ENCODE measurements around the gene BST2.

The BST2 gene

GRCh38 chr19:17394891-17395415, 10.5 kb downstream of the BST2 start:
- H3K27me3 ChIP-seq (ENCODE audit: insufficient read depth, poor library complexity, severe bottlenecking): peaks cover 2% of the 10 kb centered on the region
- H3K27ac ChIP-seq (replicated peaks): no peak overlapping the region
- peak; percentile 73 for TF ChIP-seq CTCF (IDR thresholded peaks at IDR 0.05; ENCODE audit: insufficient read depth, low read length)
- peak; percentile 49; the same call in 1 of the 2 replicates for TF ChIP-seq SPI1 (IDR thresholded peaks at IDR 0.05; ENCODE audit: borderline replicate concordance, low read depth)
- TF ChIP-seq GABPA (IDR thresholded peaks at IDR 0.05; ENCODE audit: low read depth): no peak
- peak; percentile 72 to 81 for DNase-seq (ENCODE audit: low read depth in 1 of 2, low spot score in 1 of 2)
- no peak overlapping the region for H3K4me3 ChIP-seq (replicated peaks; ENCODE audit: insufficient read depth, low read length)

- no peak for TF ChIP-seq REST (IDR thresholded peaks at IDR 0.05; ENCODE audit: insufficient replicate concordance, low read depth)
- TF ChIP-seq GABPA (IDR thresholded peaks at IDR 0.05; ENCODE audit: low read depth): no peak
- no peak for TF ChIP-seq POLR2AphosphoS5 (IDR thresholded peaks at IDR 0.05; ENCODE audit: low read depth)
- Histone ChIP-seq H3K27ac (replicated peaks) (no peak within 1 kb of the TSS), H3K27me3 (ENCODE audit: insufficient read depth, poor library complexity, severe bottlenecking) (peaks cover 3% of the 10 kb centered on the region), H3K4me3 (replicated peaks; ENCODE audit: insufficient read depth, low read length) (no peak within 1 kb of the TSS)
- DNase-seq (ENCODE audit: low read depth in 1 of 2, low spot score in 1 of 2): no peak
These were observed 11.5 kb downstream of the BST2 start, which contains the start of gene CCDC194 for GRCh38 chr19:17393914-17394313. Gene CCDC194 (minus strand): TSS chr19:17394196. CDS start chr19:17394158, 38 bp downstream.

GRCh38 chr19:17393002-17393401, 12.4 kb downstream of the BST2 start:
- Histone ChIP-seq H3K27me3 (ENCODE audit: insufficient read depth, poor library complexity, severe bottlenecking) (peaks cover 3% of the 10 kb centered on the region), H3K4me3 (replicated peaks; ENCODE audit: insufficient read depth, low read length) (no peak overlapping the region), H3K27ac (replicated peaks) (no peak overlapping the region)
- TF ChIP-seq GABPA (IDR thresholded peaks at IDR 0.05; ENCODE audit: low read depth) (no peak), REST (IDR thresholded peaks at IDR 0.05; ENCODE audit: insufficient replicate concordance, low read depth) (no peak), CTCF (IDR thresholded peaks at IDR 0.05; ENCODE audit: insufficient read depth, low read length) (no peak), POLR2AphosphoS5 (IDR thresholded peaks at IDR 0.05; ENCODE audit: low read depth) (no peak), SPI1 (IDR thresholded peaks at IDR 0.05; ENCODE audit: borderline replicate concordance, low read depth) (no peak)
- no peak for DNase-seq (ENCODE audit: low read depth in 1 of 2, low spot score in 1 of 2)

- Histone ChIP-seq H3K4me3 (replicated peaks; ENCODE audit: insufficient read depth, low read length) (peak overlapping the region; percentile 30), H3K27ac (replicated peaks) (peak overlapping the region; percentile 60), H3K27me3 (ENCODE audit: insufficient read depth, poor library complexity, severe bottlenecking) (peaks cover 3% of the 10 kb centered on the region)
- TF ChIP-seq SPI1 (IDR thresholded peaks at IDR 0.05; ENCODE audit: borderline replicate concordance, low read depth) (peak; percentile 90), POLR2AphosphoS5 (IDR thresholded peaks at IDR 0.05; ENCODE audit: low read depth) (no peak)
- peak; percentile 47 to 93 for DNase-seq (ENCODE audit: low read depth in 1 of 2, low spot score in 1 of 2)
These were observed 13.9 kb downstream of the BST2 start for GRCh38 chr19:17391371-17392151.

Measured in HL-60 (cell line).